ENCODE results near the gene NFE2L3. TPM values are rescaled to one million over a fixed set of nuclear protein-coding genes. Genes with fewer than 3 reads are reported as not detected.

Gene NFE2L3
- total and polyA plus RNA-seq, 9 of the 15 experiments (the other 6 are each of a cell fraction or from before 2014, with no cell fraction given) = 2.9 to 16.9 (median 12.4) TPM

DNA sequence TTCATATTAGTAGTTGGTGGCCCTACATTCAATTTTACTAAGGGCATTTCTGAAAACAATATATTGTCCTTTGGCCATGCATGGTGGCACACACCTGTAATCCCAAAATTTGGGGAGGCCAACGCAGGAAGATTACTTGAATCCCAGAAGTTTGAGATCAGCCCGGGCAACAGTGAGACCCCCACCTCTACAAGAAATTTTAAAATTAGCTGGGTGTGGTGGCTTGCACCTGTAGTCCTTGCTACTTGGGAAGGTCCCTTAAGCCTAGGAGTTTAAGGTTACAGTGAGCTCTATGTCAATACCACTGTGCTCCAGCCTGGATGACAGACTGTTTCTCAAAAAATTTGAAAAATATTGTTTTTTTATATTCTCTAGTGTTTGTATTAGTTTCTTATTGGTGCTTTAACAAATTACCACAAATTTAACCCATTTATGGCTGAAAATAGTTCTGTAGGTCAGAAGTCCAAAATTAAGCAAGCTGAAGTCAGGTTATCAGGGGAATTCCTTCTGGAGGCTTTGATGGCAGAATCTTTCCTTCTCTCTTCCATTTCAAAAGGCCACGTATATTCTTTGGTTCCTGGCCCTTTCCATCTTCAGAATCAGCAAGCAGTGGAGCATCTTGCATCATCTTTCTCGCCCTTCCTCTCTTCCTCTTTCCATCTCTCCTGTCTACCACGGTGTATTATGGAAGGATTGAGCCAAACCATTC lies 62.0 kb downstream of the NFE2L3 start (continued):
- no peak for TF ChIP-seq ZBTB8A (IDR thresholded peaks at IDR 0.05; ENCODE audit: partially characterized antibody)
- TF ChIP-seq RBFOX2 (IDR thresholded peaks at IDR 0.05; ENCODE audit: low read depth, low read length) = no peak
- no peak for TF ChIP-seq ASH1L (IDR thresholded peaks at IDR 0.05; ENCODE audit: borderline replicate concordance, low read depth, partially characterized antibody)
- no peak for TF ChIP-seq MBD2 (IDR thresholded peaks at IDR 0.05; ENCODE audit: borderline replicate concordance, low read depth)
- no peak for TF ChIP-seq KLF6 (CRISPR knock-in tag; IDR thresholded peaks at IDR 0.05; ENCODE audit: borderline replicate concordance)
- no peak for TF ChIP-seq ZNF12 (CRISPR knock-in tag; IDR thresholded peaks at IDR 0.05)
- no peak for TF ChIP-seq PRPF4 (IDR thresholded peaks at IDR 0.05; ENCODE audit: insufficient read depth, low read depth, low read length, poor library complexity, severe bottlenecking)
- TF ChIP-seq ARHGAP35 (IDR thresholded peaks at IDR 0.05; ENCODE audit: partially characterized antibody) = no peak
- no peak for TF ChIP-seq EGR1 (conservative IDR thresholded peaks at IDR 0.05)
- TF ChIP-seq MEF2A (IDR thresholded peaks at IDR 0.05; ENCODE audit: control insufficient read depth, low read depth, low read length) = no peak
- no peak for TF ChIP-seq ZNF77 (CRISPR knock-in tag; IDR thresholded peaks at IDR 0.05)
- TF ChIP-seq RBM14 (IDR thresholded peaks at IDR 0.05; ENCODE audit: borderline replicate concordance, insufficient read depth, low read depth, low read length) = no peak
- no peak for TF ChIP-seq BRCA1 (IDR thresholded peaks at IDR 0.05)
- TF ChIP-seq BRCA1 (CRISPR knock-in tag; IDR thresholded peaks at IDR 0.05) = no peak
- TF ChIP-seq ZNF75A (CRISPR knock-in tag; IDR thresholded peaks at IDR 0.05) = no peak
- TF ChIP-seq ELF4 (CRISPR knock-in tag; IDR thresholded peaks at IDR 0.05) = no peak
- no peak for TF ChIP-seq FOXM1 (IDR thresholded peaks at IDR 0.05; ENCODE audit: low read depth)
- no peak for TF ChIP-seq FOXM1 (CRISPR knock-in tag; IDR thresholded peaks at IDR 0.05; ENCODE audit: low read depth)
- TF ChIP-seq CHD4 (IDR thresholded peaks at IDR 0.05; ENCODE audit: insufficient read depth, insufficient replicate concordance, low read depth, low read length, poor library complexity, severe bottlenecking) = no peak
- TF ChIP-seq NCOA1 (IDR thresholded peaks at IDR 0.05; ENCODE audit: low read depth) = no peak
- TF ChIP-seq ZNF696 (CRISPR knock-in tag; conservative IDR thresholded peaks at IDR 0.05) = no peak; the same call in 1 of the 2 replicates
- peak; percentile 69 for TF ChIP-seq JUND (IDR thresholded peaks at IDR 0.05; ENCODE audit: borderline replicate concordance, low read depth, low read length)
- TF ChIP-seq JUND (tag; IDR thresholded peaks at IDR 0.05; ENCODE audit: borderline replicate concordance, low read depth, low read length) = no peak; the same call in 2 of the 3 replicates
- TF ChIP-seq SIN3B (IDR thresholded peaks at IDR 0.05; ENCODE audit: low read depth) = no peak
- no peak for TF ChIP-seq LARP7 (IDR thresholded peaks at IDR 0.05)
- TF ChIP-seq CLOCK (CRISPR knock-in tag; IDR thresholded peaks at IDR 0.05; ENCODE audit: borderline replicate concordance) = no peak
- TF ChIP-seq CEBPB (tag; IDR thresholded peaks at IDR 0.05) = peak; percentile 67
- no peak for TF ChIP-seq NCOR1 (IDR thresholded peaks at IDR 0.05)
- TF ChIP-seq ZNF232 (CRISPR knock-in tag; IDR thresholded peaks at IDR 0.05) = no peak
- TF ChIP-seq BHLHE40 (IDR thresholded peaks at IDR 0.05; ENCODE audit: low read length) = no peak
